A673 (cell line): ENCODE results near the gene OR2T34.
"Not testable (repeated sequence)": the region's sequence is repeated elsewhere in the genome, so short reads cannot be mapped to it uniquely, and the experiment has no call there.

Experiments
- CTCF ChIP-seq: fragments of 300-800, 200-600 bp; sonication (generic); conservative IDR thresholded peaks from 2 replicates; pipeline ENCODE4 v1.5.1; 2017; ENCODE audit warnings: low read depth, mild to moderate bottlenecking, antibody characterized with exemption, low read length, moderate library complexity, mixed read lengths
- EZH2 ChIP-seq: fragments of 200-600 bp; sonication (generic); IDR thresholded peaks from 2 replicates; pipeline ENCODE4 v1.6.1; 2017; ENCODE audit warnings: borderline replicate concordance, low read depth, mild to moderate bottlenecking, mixed read lengths, antibody characterized with exemption, low read length; ENCODE audit not compliant: poor library complexity, severe bottlenecking

DNA sequence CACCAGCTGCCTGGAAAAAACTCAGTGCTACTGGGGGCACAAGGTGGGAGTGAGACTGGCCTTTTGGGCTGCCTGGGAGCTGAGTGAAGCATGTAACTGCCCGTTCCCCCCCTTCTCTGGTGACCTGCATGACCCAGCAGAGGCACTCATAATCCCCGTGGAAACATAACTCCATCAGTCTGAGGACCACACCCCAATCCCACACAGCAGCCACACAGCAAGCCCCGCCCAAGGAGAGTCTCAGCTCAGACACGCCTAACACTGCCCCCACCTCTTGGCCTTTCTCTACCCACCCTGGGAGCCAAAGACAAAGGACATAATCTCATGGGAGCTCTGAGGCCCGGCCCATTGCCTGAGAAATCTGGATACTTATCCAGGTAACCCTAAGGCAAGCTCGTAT, 23.5 kb downstream of the OR2T34 start:
- TF ChIP-seq CTCF, EZH2: not testable (repeated sequence)
